GM12878 (cell line): ENCODE measurements around the gene MEIS2.

Source experiments
- EZH2 ChIP-seq: IDR thresholded peaks from 2 replicates; pipeline ENCODE4 v1.6.1; 2012; ENCODE audit warnings: low read depth, mild to moderate bottlenecking, control low read depth, inconsistent platforms, low read length, borderline replicate concordance; ENCODE audit not compliant: control insufficient read depth
- PML ChIP-seq: IDR thresholded peaks from 2 replicates; pipeline ENCODE4 v1.6.1; 2012; ENCODE audit warnings: low read length, inconsistent platforms
- TCF12 ChIP-seq: IDR thresholded peaks from 2 replicates; pipeline ENCODE4 v1.6.1; 2011; ENCODE audit warnings: low read depth, mild to moderate bottlenecking, low read length
- USF1 ChIP-seq: IDR thresholded peaks from 2 replicates; pipeline ENCODE4 v1.6.1; 2011; ENCODE audit warnings: borderline replicate concordance, low read depth, mild to moderate bottlenecking, moderate library complexity, mixed read lengths, low read length; ENCODE audit not compliant: insufficient read depth; ENCODE audit errors: extremely low read length
- YY1 ChIP-seq: IDR thresholded peaks from 2 replicates; pipeline ENCODE4 v1.6.1; 2011; ENCODE audit warnings: low read depth, mild to moderate bottlenecking, low read length
- TF ChIP-seq, protein P1 (sequence below): IDR thresholded peaks from 2 replicates; pipeline ENCODE4 v1.6.1; 2011; ENCODE audit warnings: mild to moderate bottlenecking, low read depth, low read length, moderate library complexity; ENCODE audit not compliant: insufficient replicate concordance
- TF ChIP-seq, protein P2 (sequence below): fragments of 450-650 bp; IDR thresholded peaks from 2 replicates; pipeline ENCODE4 v1.6.1; 2017; ENCODE audit warnings: mild to moderate bottlenecking, moderate library complexity

DNA sequence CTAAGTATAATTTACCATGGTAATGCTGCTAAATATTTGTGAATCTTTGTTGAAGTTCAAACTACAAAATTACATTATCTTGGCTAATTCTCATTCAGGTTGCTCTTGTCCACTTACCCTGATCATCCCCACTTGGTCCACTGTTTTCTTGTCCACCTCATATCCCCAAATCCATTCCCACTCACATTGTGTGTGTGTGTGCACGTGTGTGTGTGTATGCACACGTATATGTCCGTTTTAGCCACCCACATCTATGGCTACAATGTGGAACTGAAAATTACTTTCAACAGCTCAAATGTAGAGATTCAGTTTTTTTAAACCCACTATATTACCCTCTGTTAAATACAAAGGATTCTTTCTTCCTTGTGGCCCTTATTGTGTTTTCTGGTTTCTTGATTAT, 15.2 kb upstream of the MEIS2 start:
- TF ChIP-seq EZH2 (no peak), TCF12 (no peak), PML (no peak), YY1 (no peak), USF1 (no peak)
- TF ChIP-seq, protein P1, sequence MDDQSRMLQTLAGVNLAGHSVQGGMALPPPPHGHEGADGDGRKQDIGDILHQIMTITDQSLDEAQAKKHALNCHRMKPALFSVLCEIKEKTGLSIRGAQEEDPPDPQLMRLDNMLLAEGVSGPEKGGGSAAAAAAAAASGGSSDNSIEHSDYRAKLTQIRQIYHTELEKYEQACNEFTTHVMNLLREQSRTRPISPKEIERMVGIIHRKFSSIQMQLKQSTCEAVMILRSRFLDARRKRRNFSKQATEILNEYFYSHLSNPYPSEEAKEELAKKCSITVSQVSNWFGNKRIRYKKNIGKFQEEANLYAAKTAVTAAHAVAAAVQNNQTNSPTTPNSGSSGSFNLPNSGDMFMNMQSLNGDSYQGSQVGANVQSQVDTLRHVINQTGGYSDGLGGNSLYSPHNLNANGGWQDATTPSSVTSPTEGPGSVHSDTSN: no peak
- TF ChIP-seq, protein P2, sequence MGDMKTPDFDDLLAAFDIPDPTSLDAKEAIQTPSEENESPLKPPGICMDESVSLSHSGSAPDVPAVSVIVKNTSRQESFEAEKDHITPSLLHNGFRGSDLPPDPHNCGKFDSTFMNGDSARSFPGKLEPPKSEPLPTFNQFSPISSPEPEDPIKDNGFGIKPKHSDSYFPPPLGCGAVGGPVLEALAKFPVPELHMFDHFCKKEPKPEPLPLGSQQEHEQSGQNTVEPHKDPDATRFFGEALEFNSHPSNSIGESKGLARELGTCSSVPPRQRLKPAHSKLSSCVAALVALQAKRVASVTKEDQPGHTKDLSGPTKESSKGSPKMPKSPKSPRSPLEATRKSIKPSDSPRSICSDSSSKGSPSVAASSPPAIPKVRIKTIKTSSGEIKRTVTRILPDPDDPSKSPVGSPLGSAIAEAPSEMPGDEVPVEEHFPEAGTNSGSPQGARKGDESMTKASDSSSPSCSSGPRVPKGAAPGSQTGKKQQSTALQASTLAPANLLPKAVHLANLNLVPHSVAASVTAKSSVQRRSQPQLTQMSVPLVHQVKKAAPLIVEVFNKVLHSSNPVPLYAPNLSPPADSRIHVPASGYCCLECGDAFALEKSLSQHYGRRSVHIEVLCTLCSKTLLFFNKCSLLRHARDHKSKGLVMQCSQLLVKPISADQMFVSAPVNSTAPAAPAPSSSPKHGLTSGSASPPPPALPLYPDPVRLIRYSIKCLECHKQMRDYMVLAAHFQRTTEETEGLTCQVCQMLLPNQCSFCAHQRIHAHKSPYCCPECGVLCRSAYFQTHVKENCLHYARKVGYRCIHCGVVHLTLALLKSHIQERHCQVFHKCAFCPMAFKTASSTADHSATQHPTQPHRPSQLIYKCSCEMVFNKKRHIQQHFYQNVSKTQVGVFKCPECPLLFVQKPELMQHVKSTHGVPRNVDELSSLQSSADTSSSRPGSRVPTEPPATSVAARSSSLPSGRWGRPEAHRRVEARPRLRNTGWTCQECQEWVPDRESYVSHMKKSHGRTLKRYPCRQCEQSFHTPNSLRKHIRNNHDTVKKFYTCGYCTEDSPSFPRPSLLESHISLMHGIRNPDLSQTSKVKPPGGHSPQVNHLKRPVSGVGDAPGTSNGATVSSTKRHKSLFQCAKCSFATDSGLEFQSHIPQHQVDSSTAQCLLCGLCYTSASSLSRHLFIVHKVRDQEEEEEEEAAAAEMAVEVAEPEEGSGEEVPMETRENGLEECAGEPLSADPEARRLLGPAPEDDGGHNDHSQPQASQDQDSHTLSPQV: no peak
